Colon (tissue), 2 donors: ENCODE results near the gene GGA1.

Experiments
- FAIRE-seq: peaks from 2 replicates; lab custom pipeline; 2012; peaks lifted over from hg19 to GRCh38; lab: Jason Lieb, UNC
- donor health status: control.
- donor health status: control.

The GGA1 gene

GRCh38 chr22:37608477-37609239, at the start of gene GGA1:
GGA1 (plus strand) TSS chr22:37608834; CDS start chr22:37608861, 27 bp downstream.
- no peak for FAIRE-seq

- no peak for FAIRE-seq
These were observed 49.1 kb upstream of the GGA1 start for GRCh38 chr22:37559521-37559900.

- FAIRE-seq: no peak
These were observed 48.6 kb upstream of the GGA1 start, which contains the start of gene CDC42EP1 for GRCh38 chr22:37559901-37560607. CDC42EP1 (plus strand) TSS chr22:37560480; CDS start chr22:37566350, 5,870 bp downstream.

- FAIRE-seq: no peak
These were observed 47.9 kb upstream of the GGA1 start for GRCh38 chr22:37560608-37561211.

- FAIRE-seq: no peak
These were observed 47.2 kb upstream of the GGA1 start for GRCh38 chr22:37561212-37562048.

GRCh38 chr22:37562049-37562875, 46.4 kb upstream of the GGA1 start:
- no peak for FAIRE-seq

- no peak for FAIRE-seq
These were observed 45.2 kb upstream of the GGA1 start for GRCh38 chr22:37563153-37564081.

GRCh38 chr22:37564111-37564711, 44.4 kb upstream of the GGA1 start:
- FAIRE-seq: no peak

- no peak for FAIRE-seq
These were observed 42.8 kb upstream of the GGA1 start for GRCh38 chr22:37565830-37566229.

GRCh38 chr22:37566329-37566837, 42.3 kb upstream of the GGA1 start:
- no peak for FAIRE-seq

GRCh38 chr22:37566903-37567798, 41.5 kb upstream of the GGA1 start:
- no peak for FAIRE-seq

GRCh38 chr22:37568012-37568411, 40.6 kb upstream of the GGA1 start:
- no peak for FAIRE-seq

GRCh38 chr22:37568448-37569008, 40.1 kb upstream of the GGA1 start:
- FAIRE-seq: no peak

- FAIRE-seq: no peak
These were observed 39.4 kb upstream of the GGA1 start for GRCh38 chr22:37569009-37569920.

GRCh38 chr22:37569921-37570660, 38.5 kb upstream of the GGA1 start:
- no peak for FAIRE-seq

- FAIRE-seq: no peak
These were observed 38.0 kb upstream of the GGA1 start for GRCh38 chr22:37570661-37570976.
